ENCODE results near the gene ALOX12B.

- TF ChIP-seq, protein P1, sequence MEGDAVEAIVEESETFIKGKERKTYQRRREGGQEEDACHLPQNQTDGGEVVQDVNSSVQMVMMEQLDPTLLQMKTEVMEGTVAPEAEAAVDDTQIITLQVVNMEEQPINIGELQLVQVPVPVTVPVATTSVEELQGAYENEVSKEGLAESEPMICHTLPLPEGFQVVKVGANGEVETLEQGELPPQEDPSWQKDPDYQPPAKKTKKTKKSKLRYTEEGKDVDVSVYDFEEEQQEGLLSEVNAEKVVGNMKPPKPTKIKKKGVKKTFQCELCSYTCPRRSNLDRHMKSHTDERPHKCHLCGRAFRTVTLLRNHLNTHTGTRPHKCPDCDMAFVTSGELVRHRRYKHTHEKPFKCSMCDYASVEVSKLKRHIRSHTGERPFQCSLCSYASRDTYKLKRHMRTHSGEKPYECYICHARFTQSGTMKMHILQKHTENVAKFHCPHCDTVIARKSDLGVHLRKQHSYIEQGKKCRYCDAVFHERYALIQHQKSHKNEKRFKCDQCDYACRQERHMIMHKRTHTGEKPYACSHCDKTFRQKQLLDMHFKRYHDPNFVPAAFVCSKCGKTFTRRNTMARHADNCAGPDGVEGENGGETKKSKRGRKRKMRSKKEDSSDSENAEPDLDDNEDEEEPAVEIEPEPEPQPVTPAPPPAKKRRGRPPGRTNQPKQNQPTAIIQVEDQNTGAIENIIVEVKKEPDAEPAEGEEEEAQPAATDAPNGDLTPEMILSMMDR (IDR thresholded peaks at IDR 0.05; ENCODE audit: low read depth, low read length, missing input control): no peak
- TF ChIP-seq GABPA (IDR thresholded peaks at IDR 0.05 in 1 of 2, conservative IDR thresholded peaks at IDR 0.05 in 1 of 2) (no peak), ZBTB33 (IDR thresholded peaks at IDR 0.05) (no peak), EGR1 (IDR thresholded peaks at IDR 0.05; ENCODE audit: low read depth in 2 of 2) (no peak), JUND (IDR thresholded peaks at IDR 0.05) (no peak), TAF1 (conservative IDR thresholded peaks at IDR 0.05) (no peak), YY1 (IDR thresholded peaks at IDR 0.05) (no peak), HNF4G (IDR thresholded peaks at IDR 0.05) (no peak), RAD21 (IDR thresholded peaks at IDR 0.05) (no peak), ATF3 (IDR thresholded peaks at IDR 0.05) (no peak), FOXA1 (IDR thresholded peaks at IDR 0.05) (no peak), SP1 (IDR thresholded peaks at IDR 0.05) (no peak)
- TF ChIP-seq, protein P2, sequence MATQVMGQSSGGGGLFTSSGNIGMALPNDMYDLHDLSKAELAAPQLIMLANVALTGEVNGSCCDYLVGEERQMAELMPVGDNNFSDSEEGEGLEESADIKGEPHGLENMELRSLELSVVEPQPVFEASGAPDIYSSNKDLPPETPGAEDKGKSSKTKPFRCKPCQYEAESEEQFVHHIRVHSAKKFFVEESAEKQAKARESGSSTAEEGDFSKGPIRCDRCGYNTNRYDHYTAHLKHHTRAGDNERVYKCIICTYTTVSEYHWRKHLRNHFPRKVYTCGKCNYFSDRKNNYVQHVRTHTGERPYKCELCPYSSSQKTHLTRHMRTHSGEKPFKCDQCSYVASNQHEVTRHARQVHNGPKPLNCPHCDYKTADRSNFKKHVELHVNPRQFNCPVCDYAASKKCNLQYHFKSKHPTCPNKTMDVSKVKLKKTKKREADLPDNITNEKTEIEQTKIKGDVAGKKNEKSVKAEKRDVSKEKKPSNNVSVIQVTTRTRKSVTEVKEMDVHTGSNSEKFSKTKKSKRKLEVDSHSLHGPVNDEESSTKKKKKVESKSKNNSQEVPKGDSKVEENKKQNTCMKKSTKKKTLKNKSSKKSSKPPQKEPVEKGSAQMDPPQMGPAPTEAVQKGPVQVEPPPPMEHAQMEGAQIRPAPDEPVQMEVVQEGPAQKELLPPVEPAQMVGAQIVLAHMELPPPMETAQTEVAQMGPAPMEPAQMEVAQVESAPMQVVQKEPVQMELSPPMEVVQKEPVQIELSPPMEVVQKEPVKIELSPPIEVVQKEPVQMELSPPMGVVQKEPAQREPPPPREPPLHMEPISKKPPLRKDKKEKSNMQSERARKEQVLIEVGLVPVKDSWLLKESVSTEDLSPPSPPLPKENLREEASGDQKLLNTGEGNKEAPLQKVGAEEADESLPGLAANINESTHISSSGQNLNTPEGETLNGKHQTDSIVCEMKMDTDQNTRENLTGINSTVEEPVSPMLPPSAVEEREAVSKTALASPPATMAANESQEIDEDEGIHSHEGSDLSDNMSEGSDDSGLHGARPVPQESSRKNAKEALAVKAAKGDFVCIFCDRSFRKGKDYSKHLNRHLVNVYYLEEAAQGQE (IDR thresholded peaks at IDR 0.05): no peak
These were observed 29.3 kb upstream of the ALOX12B start for GRCh38 chr17:8116776-8117175.

All from liver (tissue), 3 donors.